Activated CD4-positive, CD25-positive, alpha-beta regulatory T cell treated with anti-CD3 and anti-CD28 coated beads, Interleukin-2, amount 50 U/mL, for 16 hours (primary cell): Measurements from ENCODE around the gene ADGB.

Source experiments
- DNase-seq: peaks from one replicate; pipeline ENCODE4 v3.0.0-alpha.2; 2020; ENCODE audit warnings: low read depth, low spot score

The ADGB gene

DNA sequence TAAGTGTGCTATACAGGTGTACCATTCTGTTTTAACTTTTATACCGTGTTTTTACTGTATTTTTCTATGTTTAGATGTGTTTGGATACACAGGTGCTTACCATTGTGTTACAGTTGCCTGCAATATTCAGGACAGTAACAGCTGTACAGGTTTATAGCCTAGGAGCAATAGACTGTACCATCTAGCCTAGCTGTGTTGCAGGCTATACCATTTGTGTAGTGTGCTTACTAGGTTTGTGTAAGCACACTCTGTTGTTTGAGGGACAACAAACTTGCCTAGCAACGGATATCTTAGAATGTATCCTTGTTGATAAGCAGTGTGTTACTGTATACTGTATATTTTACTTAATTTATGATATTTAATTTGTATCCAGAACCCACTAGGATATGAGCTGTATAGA, 35.2 kb downstream of the ADGB start:
- DNase-seq = no peak

- DNase-seq = no peak
These were observed 36.4 kb downstream of the ADGB start for GRCh38 chr6:146635165-146635564.

- DNase-seq = no peak
These were observed 37.7 kb downstream of the ADGB start for GRCh38 chr6:146636481-146636880.

DNA sequence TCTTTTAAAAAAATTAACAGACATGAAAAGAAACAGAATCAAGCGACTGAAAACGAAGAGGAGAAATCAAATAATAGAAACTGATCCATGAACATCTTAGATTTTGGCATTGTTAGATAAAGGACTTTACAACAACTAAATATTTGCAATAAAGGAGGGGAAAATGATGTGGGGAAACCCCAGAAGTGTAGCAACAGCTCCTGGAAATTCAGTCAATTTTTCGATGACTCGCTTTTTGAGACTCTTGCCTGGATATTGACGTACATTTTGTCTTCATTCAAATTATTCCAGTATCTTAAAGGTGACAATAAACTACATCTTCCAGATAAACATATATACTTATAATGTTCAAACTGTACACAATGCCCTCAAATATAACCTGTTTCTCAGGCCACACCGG, 44.1 kb downstream of the ADGB start:
- no peak for DNase-seq

GRCh38 chr6:146650799-146651481, 52.2 kb downstream of the ADGB start:
- no peak for DNase-seq

DNA sequence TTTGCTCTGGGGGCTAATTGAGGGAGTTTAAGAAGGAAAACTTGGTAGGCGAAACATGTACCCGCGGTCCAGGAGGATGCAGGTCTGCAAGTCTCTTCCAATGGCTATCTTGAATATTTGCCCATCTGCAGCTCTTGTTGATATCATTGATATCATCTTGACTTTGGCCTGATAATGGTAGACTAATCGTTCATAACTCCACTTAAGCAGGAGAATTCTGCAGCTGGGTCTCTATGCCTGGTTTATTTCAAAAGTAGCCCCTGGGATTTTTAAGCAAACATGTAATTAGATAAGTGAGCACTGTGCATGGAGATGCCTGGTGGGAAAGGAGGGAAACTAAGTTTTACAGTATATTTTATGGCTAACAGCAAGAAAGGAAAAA, 52.7 kb downstream of the ADGB start:
- no peak for DNase-seq

DNA sequence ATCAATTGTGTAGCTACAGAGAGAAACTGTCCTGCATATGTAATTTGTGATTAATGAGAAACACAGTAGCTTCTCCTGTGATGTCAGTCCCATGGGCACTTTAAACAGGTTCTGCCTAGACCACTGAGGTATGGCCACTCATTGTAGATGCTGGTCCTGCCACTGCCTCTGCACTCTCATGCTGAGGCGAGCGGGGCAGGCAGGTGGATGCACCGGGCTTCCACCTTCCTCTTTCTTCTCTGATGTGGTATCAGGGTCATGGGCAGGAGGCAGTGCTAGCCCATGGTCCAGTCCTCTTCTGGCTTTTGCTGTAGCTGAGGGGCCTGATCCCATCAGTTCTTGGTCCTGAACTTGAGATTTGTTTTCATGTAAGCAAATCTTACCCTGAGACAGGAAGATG, 58.7 kb downstream of the ADGB start:
- no peak for DNase-seq

- DNase-seq = no peak
These were observed 66.1 kb downstream of the ADGB start for GRCh38 chr6:146664871-146665360.

DNA sequence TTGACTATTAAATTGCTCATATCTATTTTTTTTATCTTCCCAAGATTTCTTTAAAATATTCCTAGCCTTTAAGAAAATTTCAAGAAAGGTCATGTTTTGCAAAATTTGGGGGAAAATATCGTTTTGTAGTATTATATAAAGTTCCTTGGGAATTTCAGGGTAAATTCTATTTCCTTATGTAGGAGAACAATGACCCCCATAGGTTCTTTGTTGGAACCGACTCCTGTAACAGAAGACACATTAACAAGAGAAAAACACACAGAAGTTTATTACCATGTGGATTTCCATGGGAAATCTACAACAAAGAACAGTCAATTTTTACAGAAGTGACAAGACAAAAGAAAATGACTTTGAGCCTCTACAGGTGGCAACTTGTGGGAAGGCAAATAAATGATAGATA, 68.1 kb downstream of the ADGB start:
- no peak for DNase-seq

- DNase-seq = no peak
These were observed 71.4 kb downstream of the ADGB start for GRCh38 chr6:146670161-146670560.

GRCh38 chr6:146673069-146673468, 74.3 kb downstream of the ADGB start:
- DNase-seq = no peak

DNA sequence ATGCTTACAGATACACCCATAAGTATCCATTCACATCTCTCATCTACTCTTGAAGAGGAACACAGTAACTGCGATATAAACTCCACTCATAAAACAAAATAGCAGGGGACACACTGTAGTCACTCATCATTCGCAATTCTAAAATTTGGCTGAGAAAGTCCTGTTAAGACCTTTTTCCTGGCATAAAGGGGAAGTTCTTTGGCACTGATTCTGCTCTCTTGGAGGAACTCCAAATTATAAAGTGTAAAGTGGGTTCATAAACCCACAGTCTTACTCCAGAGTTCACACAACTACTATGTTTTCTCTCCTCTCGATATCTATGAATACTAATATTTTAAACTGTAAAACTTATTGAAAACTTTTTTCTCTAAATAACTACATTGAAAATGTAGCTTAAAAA, 80.6 kb downstream of the ADGB start:
- DNase-seq = no peak

- DNase-seq = no peak
These were observed 84.1 kb downstream of the ADGB start for GRCh38 chr6:146682919-146683318.

DNA sequence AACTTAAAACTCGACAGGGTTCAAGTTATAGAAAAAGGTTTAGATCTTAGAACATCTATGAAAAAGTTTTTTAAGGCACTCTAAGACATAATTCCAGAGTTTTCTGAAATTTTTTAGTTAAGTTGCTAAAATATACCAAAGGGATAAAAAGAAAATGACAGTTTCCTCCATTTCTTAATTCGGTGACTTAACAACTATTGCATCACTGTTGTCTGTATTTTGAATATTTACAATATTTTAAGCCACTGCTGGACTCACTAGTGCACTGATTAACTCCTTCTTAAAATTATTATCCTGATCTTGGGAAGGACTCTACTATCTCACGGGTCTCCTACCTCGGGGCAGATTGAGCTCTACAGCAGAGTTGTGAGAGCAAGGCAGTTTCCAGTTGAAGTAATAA, 91.0 kb downstream of the ADGB start:
- DNase-seq = no peak

DNA sequence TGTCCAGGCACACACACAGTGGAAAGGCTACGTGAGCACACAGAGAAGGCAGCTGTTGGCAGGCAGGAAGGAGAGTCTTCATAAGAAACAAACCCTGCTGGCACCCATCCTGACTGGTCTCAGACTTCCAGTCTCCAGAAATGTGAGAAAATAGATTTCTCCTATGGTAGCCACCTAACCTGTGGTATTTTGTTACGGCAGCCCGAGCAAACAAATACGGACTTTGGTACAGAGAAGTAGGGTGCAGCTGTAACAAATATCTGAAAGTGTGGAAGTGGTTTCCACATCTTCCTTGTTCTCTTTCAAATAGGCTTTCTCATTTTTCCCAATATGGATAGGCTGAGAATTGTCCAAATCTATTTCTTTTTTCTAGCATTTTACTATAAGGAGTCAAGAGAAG, 94.6 kb downstream of the ADGB start:
- DNase-seq = no peak

DNA sequence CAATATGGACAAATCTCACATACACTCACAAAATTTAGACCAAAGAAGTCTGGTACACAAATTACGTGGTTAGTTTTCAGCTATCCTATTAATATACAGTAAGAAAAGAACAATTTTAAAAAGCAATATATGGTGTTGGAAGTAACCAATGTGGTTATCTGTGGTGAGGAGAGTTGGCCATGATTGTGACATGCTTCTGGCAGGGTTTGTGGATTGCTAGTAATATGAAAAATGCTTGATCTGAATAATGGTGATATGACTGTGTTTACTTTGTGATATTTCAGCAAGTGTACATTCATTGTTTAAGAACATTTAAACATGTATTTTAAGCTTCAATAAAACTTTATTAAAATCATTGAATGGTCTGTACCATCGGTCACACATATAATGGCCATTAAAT, 99.1 kb downstream of the ADGB start:
- DNase-seq = no peak

- no peak for DNase-seq
These were observed 101.4 kb downstream of the ADGB start for GRCh38 chr6:146700078-146700686.

GRCh38 chr6:146701632-146702031, 102.9 kb downstream of the ADGB start:
- no peak for DNase-seq

- no peak for DNase-seq
These were observed 110.4 kb downstream of the ADGB start for GRCh38 chr6:146709036-146709622.

DNA sequence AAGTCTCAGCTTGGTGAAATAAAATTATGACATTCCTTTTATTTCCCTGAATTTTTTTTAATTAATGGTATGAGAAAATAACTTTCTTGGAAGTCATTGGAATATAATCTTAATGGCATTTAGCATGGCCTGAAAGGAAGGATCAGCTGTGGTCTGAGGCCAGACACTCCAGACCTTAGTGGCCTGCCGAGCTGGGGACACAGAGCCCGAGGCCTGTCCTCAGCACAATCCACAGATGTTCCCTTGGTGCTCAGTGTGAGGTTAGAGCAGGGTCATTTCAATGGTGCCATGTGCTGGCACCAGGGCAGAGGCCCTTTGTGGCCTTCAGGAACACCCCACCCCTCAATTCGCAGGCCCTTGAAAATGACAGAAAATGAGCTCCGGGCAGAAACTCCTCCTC, 120.6 kb downstream of the ADGB start:
- no peak for DNase-seq

DNA sequence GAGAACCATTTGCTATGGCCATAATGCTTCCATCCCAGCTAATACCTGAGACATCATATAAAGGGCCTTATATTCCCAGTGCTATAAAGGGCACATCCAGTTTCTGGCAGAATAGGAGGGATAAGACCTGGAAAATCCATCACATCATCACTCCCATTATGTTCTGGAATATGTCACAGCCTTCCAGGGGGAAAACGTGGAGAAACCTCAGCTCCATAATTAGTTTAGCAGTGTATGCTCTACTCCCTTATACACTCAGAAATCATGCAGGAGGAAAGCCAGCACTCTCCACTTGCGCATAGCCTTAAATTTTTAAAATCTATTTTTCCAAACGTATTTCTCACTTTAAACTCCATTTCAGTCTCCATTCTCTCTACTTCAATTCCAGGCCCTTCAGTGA, 140.9 kb downstream of the ADGB start:
- DNase-seq = no peak

DNA sequence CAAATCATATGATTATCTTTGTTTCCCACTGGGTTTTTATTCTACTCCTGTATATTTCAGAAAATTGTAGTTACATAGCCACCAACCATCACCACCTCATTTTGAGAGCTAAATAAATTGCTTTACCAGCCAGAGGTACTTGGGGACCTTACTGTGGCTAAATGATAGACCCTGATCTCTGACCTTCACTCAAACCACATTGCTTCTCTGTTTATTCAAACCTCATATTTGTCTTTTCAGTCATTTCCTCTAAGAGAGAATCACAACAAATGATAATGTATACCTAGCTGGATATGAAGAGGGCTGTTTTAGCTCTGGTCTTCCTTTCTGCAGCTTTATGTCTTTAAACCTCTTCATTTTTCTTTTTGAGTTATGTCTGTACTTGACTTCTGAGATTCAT, 142.8 kb downstream of the ADGB start:
- no peak for DNase-seq

DNA sequence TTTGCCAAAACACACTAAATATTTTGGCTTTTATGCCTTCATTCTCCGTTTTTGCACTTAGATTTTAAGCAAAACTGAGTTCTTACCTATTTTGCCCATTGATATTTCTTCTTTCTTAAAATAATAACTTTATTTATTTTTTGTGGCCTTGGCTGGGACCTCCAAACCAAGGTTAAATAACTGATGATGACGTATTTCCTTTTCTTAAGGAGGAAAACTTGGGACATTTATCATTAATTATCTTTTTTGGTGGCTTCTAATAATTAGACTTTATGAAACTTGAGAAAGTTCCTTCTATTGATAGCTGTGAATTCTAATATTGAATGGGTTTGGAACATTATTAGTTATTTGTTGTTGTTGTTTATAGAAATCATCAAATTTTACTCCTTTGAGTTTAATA, 154.5 kb downstream of the ADGB start:
- DNase-seq = no peak
